HG03565 (cell line): ENCODE results near the gene RNF207.

Experiments used
- ATAC-seq: cut with Tn5 transposase; IDR thresholded peaks from one replicate; pipeline ENCODE4 v1.9.1; 2021; ENCODE audit warnings: mild to moderate bottlenecking, moderate library complexity; ENCODE audit not compliant: unreplicated experiment

The RNF207 gene

DNA sequence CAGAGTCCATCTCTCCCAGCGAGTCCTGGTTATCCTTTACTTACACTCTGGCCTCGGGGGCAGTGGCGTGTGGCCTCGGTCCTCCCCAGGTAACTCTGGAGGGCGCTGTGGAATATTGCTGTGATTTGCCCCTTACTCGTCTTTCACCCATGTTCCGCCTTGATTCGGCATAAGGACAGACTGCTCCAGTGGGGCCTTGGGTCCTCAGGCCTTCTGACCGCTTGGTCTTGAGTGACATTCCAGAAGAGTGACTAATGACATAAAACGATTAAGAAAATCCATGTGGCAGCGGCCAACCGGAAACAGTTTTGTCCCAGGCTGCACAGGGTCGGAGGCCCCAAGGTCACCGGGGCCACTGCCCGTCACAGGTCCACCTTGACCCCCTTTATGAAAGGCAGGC is 18.8 kb downstream of the RNF207 start:
- no peak for ATAC-seq

DNA sequence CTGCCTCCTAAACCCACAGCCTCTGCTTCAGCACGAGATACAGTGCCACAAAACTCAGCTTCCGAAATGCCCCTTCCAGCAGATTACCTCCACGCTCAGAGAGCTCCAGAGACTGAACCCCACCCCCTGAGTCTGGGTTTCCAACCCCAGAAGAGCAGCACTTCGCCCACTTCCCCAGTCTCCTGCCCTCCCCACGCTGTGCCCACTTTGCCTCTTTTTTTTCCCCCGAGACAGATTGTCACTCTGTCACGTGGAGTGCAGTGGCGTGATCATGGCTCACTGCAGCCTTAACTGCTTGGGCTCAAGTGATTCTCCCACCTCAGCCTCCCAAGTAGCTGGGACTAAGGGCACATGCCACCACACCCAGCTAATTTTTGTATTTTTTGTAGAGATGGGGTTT is 19.7 kb downstream of the RNF207 start:
- no peak for ATAC-seq

DNA sequence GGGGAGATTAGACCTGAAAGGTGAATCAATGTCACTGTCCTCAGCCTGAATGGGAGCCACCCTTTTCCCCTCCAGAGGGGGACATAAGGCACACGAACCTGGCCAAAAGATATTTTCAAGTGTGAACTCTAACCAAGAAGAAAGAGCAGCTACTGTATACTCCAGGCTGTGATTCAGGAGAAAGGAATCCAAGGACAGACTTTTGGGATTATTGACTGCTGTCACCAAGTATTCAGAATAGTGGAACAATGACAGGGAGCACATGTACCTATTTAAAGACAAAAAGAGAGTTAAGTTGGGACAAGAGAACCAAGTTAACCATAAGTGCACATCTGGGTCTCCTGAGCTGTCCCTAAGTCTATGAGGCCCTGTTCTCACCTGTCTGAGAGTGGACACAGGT is 27.5 kb downstream of the RNF207 start:
- ATAC-seq = no peak

DNA sequence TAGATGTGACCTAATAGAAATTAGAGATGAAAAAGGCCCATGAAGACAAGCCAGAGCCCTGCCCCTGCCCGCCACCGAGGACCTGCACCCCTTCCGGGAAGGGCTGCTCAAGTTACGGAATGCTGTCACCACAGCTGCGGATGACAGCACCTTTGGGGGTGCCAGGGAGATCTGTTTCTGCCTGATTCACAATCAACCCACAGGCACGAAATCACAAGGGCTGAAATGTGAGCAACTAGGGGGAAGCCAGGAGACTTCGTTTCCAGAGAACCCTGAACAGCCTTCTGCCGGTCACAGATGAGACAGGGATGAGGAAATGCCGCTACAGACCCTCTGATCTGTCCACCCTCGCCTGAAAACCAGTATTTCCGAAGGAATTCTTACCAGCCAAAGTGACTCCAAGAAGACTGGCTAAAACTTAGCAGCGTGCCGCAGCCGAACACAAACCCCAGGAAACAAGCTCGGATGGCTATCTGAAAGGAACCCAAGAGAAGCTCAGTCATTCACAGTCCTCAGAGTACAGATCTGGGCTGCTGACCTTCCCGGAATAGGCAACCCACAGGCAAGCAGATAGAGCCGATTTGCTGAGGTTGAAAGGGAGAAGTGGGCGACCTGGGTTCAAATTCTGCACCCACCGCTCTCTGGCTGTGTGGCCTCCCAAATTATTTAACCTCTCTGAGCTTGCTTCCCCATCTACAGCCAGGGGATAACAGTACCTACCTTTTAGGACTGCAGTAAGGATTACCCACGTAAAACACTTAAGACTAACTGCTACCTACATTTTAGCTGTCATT is 28.8 kb downstream of the RNF207 start:
- no peak for ATAC-seq

DNA sequence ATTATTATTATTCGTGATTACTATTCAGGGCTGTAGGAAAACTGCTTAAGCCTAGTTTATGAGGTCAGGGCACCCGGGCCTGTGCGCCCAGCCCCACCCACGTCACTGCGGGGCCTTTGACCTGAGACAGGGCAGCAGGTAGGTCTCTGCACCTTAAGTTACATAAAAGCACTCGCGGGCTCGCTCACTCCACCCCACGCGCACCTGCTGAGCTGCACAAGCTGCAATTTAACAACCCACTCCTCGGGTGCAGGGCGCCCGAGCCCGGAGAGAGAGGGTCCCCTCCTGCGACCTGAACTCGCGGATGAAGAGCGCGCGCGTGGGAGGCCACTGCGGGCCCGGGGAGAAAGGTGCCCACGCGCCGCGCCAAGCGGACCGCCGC is 29.4 kb downstream of the RNF207 start:
- ATAC-seq = no peak

DNA sequence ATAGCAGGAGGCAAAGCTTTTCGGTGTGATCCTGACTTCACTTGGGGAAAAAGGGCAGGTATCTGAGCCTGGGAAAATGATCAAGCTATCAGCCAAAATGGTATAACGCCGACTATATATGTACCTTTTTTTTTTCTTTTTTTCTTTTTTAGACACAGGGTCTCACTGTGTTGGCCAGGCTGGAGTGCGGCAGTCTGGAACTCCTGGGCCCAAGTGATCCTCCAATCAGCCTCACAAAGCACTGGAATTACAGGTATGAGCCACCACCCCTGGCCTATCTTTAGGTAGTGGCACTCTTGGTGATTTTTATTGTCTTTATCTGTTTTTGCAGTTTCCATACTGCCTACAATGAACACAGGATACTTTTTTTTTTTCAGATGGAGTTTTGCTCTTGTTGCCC is 31.2 kb downstream of the RNF207 start:
- ATAC-seq = no peak

DNA sequence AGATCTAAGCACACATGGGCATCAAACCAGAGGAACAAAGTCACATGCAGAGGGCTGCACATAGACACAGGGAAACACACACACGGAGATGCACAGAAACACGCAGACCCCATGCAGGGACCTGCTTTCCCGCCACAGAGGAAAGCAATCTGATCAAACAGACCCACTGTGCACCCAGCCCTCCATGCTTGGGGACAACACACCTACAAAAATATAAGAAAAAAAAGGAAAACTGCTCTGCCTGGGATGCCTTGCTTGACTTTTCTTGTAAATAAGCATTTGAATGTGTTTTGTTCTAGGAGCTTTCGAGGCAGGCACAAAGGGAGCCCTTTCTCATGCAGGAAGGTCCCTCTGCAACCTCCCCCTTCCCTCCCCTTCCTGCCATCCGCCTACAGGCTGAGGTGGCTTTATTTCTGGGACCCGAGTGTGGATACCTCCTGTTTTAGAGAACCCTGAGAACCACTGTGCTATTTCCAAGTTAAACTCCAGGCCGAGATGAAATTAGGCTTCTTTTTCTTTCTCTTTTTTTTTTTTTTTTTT is 33.4 kb downstream of the RNF207 start:
- no peak for ATAC-seq

DNA sequence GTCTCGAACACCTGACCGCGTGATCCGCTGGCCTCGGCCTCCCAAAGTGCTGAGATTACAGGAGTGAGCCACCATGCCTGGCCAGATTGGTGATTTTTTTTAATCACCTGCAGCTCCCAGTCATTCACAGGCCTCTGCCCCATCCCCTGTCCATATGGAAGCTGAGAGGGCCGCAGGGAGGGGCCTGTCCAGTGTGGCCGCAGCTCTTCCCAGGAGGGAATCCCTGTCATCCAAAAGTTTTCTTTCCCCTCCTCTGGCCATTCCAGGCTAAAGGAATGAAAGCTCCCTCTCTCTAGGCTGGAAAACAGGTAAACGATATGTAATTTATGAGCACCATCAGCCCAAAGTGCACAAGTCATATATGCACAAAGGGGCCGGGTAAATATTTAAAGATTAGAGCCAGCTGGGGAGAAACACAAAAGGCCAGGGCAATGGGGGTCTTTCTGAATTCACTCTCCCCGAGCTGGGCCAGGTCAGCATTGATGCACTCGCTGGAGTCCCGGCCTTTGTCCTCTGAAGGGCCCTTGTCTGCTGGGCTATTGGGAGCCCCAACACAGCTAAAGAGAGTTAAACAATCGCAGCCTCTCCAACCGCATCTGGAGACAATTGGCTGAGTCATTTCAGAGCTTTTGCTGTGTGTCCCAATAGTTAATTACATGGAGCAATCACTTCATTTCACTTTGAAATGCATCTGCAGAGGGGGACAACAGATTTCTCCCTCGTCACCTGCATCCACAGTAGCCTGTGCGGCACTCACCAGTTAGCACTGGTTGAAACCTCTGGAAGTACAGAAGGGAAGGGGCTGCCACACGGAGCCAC is 34.2 kb downstream of the RNF207 start:
- no peak for ATAC-seq

DNA sequence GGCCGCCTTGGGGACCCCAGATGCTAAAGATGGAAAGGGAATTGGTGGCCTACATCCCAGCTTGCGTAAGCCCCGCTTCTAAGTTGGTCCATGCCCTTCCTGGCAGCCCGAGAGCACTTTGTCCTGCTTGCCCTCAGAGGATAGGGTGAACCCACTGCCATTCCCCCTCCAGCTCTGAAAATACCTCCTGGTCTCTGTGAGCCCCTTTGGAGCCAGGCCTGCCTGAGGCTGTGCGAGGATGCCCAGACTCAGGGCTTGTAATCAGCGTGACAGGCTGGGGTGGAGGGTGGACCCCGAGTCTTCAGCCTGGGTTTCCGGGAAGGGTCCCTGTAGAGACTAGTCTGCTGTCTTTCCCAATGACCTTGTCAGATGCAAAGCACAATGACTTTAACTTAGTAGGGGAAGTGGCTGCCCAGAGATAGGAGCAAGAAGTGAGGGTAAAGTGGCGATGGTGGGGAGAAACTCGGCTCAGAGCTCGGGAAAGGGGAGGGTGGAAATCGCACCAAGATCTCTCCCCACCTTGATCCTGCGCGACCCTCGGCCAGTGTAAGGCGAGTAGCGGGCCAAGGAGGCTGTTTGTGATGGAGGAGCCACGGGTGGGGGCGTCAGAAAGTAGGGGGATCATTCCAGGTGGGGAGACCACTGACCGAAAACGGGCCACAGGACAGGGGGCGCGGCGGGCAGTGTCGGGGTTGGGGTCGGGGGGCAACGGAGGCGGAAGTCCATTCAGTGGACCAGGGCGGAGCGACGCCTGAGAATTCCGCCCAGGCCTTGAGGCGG is 35.4 kb downstream of the RNF207 start:
- no peak for ATAC-seq

DNA sequence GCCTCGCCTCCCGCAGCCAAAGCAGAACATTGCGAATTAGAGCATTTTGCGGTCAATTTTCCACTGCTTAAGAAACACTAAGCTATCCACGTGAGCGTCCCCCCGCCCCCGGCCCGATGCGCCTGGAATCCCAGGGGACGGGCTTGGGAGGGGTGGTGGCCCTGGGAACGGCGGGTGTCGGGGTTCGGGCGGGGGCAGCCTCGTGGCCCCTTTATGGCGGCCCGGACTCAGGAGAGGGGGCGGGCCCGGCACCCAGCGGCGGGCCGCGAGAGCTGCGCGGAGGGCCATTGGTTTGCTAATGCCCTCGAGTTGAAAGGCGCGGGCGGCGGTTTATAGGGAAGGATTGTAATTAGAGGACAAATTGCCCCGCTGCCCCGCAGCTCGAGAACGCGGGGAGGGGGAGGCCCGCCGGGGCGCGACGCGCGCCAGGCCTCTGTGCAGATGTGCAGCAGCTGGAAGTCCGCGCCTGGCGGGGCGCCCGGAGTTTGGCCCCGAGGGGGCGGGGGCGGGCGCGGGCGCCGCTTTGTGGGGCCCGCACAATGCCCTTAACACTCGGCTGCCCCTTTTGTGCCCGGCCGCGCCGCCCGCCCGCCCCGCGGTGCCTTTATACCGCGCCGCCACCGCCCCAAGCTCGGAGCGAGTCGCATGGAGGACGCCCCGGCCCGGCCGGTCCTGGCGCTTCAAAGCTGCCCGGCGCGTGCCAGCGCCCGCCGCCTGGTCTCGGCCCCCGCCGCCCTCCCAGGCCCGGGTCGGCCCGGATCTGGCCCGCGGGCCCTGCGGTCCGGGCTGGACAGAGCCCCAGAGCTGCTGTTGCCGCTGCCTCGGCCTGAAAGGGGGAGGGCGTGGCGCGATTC is 36.2 kb downstream of the RNF207 start:
- no peak for ATAC-seq

DNA sequence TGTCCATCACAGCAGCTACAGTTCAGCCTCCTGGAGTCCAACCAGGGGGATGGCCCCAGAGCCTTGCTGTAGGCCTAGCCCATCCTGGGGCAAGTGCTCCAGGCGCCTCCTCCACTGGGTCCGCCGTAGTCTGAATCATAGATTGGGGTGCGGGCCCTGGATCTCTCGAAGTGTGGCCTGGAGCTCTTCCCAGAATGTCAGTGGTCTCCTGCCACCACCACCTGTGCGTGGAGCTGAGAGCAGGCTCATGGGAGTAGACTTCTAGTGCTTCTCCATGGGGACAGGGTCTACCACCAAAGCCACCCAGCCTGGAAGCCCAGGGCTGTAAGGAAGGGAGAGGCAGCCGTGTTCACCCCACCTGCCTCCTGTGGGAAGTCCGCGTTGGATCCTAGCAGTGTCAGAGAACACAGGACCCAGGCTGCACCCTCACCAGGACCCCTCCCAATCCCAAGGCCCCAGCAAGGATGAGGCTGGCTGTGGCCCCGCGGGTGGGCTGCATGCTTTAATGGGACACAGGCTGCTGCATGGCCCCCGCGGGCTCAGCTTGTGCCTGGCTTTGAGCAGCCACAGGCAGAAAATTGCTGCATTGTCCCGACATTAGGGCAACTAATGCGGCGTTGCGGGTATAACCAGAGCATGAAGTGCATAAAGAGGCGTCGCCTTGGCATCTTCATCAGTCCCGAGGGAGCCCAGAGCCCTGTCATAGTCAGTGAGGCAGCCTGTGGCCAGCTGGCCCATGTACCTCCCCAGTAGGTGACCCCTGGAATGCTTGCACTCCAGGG is 37.3 kb downstream of the RNF207 start:
- ATAC-seq = no peak

DNA sequence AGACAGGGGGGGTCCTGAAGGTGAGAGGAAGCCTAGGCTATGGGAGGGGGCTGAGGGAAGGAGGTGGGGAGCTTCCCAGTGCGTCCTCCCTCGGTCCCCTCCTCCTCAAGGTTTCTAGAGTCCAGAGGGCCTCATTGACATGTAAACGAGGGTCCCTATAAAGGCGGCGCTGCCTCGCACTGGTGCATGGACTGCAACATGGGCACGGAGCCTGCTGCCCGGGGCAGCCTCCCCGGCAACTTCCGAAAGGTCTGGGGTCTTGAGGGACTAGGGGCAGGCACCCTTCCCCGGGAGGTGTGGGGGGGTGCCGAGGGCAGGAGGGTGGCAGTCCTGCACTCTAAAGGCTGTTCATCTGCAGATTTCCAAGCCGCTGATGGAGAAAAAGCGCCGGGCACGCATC is 38.1 kb downstream of the RNF207 start, which contains the start of gene HES3:
TSS of gene HES3 (plus strand) at position 187 of the 400 bp plus-strand sequence. CDS start at position 374, 187 bp downstream.
- ATAC-seq = no peak

DNA sequence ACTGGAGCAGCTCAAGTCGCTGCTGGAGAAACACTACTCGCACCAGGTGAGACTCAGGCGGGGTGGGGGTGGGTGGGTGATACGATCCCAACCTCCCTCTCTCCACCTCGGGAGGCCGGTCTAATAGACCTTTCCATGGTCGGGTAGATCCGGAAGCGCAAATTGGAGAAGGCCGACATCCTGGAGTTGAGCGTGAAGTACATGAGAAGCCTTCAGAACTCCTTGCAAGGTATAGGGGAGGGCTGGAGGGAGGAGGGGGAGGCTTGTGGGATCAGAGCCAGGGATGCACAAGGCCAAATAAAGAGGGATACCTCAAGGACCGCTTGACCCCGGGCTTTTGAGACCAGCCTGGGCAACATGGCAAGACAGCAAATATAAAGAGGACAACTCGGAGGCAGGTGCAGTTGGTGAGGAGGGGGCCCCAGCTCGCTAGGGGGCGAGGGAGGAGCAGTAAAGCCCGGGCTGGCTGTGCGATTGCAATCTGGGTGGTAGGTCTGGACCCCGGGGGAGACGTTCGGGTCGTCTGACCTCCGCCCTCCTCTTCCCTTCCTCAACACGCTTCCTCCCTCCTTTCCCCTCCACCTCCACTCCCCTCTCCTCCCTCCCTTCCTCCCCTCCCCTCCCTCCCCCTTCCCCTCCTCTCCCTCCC is 38.6 kb downstream of the RNF207 start:
- ATAC-seq = no peak

DNA sequence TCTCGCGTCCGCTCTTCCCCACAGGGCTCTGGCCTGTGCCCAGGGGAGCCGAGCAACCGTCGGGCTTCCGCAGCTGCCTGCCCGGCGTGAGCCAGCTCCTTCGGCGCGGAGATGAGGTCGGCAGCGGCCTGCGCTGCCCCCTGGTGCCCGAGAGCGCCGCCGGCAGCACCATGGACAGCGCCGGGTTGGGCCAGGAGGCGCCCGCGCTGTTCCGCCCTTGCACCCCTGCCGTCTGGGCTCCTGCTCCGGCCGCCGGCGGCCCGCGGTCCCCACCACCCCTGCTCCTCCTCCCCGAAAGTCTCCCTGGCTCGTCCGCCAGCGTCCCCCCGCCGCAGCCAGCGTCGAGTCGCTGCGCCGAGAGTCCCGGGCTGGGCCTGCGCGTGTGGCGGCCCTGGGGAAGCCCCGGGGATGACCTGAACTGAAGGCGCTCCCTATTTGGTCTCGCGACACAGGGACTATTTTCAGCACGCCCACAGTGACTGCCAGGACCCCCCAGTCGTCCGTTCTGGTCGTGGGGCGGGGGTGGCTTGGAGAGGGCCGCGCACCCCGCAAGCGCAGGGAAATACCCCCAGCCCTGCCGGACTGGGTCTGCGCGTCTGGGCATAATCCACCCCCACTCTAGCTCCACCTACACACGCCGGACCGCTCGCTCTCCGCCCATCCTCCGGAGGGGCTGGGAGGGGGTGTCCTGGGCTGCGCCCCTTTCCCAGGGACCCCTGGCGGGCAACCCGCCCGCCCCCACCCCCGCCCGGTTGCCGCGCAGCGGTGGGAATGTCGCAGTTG is 39.4 kb downstream of the RNF207 start:
- ATAC-seq = peak; percentile 59

DNA sequence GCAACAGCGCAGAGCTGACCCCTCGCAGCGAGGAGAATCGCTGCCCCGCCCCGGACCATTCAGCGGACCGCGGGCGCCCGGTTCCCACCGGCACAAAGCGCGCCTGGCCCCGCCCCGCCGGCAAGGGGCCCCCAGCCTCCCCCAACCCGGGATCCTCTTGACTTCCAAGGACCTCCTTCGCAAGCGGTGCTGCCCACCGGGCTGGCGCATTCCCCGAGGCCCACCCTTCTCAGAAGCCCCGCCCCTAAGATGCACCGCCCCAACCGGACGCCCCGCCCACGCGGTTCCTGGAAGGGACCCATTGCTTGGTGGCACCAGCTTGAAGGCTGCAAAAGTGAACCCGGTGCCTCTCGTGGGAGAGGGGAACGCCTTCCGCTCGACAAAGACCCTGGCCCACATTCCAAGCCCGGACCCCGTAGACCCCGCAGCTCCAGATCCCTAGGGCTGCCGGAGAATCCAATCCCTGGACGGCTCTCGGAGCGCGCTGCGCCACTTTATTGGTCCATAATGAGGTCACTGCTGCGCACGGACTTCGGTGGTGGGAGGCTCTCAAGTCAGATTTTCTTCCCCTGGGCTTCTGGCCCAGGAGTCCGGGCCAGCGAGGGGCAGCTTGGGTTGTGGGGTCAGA is 40.1 kb downstream of the RNF207 start:
- no peak for ATAC-seq

DNA sequence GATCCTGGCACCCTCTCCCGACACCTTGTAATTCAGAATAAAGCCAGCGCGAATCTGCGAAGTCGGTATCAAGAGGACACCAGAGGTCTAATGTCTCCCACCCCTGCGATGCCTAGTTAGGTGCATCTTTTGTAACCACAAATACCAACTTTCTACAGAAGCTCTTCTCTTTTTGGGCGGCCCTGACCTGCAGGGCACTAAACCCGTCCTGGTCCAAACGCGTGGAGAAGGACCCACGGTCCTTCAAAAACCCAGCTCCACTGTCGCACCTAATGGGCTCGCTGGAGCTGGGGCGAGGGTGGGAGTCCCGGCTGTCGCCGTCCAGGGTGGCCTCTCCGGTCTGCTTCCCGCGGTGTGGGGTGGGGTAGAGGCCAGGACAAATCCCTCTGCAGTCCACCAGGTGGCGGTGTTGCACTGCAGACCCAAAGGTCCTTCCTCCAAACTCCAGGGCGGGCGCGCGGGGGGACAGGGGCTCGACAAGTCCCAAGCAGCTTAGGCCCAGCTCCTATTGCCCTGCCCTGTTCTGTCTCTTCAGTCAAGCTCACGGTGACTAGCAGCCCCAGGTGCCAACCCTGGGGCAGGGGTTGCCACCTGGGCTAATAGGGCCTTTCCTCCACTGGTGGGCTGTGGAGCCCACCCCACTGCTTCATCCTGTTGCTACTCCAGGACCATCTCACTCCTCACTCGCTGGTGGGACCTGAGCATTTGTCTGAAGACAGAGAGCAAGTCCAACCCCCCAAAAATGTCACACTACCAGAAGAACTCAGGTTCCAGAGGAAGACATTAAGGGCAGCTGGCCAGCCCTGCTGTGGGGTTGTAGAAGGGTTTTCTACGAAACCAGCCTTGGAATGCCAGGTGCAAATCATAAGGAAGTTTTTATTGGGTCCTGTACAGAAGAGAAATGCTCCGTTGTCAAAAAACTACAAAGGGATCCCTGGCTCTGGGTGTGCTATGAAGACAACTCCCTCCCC is 40.9 kb downstream of the RNF207 start:
- ATAC-seq = no peak

DNA sequence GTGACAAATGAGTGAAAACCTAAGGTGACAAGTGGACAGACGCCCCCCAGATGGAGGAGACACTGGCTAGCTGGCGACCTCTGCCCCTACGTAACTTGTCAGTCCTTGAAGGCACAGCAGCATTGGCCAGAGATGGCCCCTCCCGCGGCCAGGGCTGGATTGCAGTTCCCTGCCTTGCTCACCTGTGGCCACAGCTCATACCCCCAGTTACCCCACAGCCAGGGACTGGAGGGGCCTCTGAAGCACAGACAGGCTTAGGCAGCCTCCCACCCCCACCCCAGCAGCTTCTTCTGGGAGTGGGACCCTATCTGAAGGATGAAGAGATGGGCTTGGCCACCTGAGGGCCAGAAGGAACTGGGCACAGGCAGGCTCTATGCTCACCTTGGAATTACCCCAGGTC is 41.7 kb downstream of the RNF207 start:
- ATAC-seq = no peak
